ENCODE results near the gene TPX2.

Gene TPX2

DNA sequence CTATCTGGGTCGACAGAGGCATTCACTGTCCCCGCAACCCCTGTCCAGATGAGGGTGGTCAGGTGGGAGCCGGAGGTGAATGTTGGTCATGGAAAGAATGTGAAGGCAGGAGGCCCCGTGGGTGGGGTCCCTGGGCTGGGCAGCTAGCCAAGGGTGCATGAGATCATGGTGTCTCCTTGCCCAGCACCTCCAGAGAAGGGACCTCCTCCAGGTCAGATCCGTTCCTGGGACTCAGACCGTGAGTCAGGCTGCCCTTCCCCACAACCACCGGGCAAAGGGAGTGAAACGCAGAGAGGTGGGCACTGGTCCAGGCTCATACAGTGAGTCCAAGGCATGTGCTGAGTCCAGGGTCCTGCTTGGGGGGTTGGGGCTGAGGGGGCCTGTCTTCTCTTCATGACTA is 102.8 kb downstream of the TPX2 start:
- Histone ChIP-seq H3K4me2 (ENCODE audit: low read length, poor library complexity, severe bottlenecking) (peak overlapping the region; percentile 5), H2BK12ac (ENCODE audit: low read length in 2 of 2) (no peak overlapping the region), H2AFZ (ENCODE audit: low read depth, low read length) (no peak overlapping the region), H3K27me3 (ENCODE audit: control insufficient read depth in 1 of 2, insufficient read depth in 1 of 2, low read length in 2 of 2) (peaks cover 2 to 60% of the 10 kb centered on the region in 2 experiments), H3K4ac (ENCODE audit: low read depth in 1 of 2, low read length in 2 of 2) (no peak overlapping the region), H3K9me3 (ENCODE audit: control insufficient read depth, low read length) (no peaks in the 10 kb centered on the region), H3K18ac (ENCODE audit: low read depth in 1 of 2, low read length in 2 of 2) (peak overlapping the region in 1 of 2 experiments; percentile 49), H3K4me3 (ENCODE audit: insufficient read depth in 1 of 2, low read depth in 1 of 2, low read length in 2 of 2) (no peak overlapping the region), H3K23ac (ENCODE audit: low read length in 2 of 2) (no peak overlapping the region), H3K4me1 (ENCODE audit: control insufficient read depth, insufficient read depth, low read depth, low read length) (peaks cover 75% of the 10 kb centered on the region), H4K91ac (ENCODE audit: low read length) (no peak overlapping the region), H3K14ac (ENCODE audit: low read length in 2 of 2) (peak overlapping the region in 1 of 2 experiments; percentile 47), H3K79me1 (replicated peaks; ENCODE audit: low read length, poor library complexity, severe bottlenecking) (no peaks in the 10 kb centered on the region), H2BK120ac (ENCODE audit: low read depth, low read length) (no peak overlapping the region), H2BK5ac (ENCODE audit: low read depth, low read length, poor library complexity, severe bottlenecking) (peak overlapping the region; percentile 19), H3K9ac (ENCODE audit: low read length) (no peak overlapping the region), H4K8ac (ENCODE audit: low read length) (no peak overlapping the region), H3K36me3 (ENCODE audit: control insufficient read depth in 1 of 2, insufficient read depth in 2 of 2, low read depth in 1 of 2, low read length in 2 of 2) (peaks cover 0 to 3% of the 10 kb centered on the region in 2 experiments), H2BK15ac (ENCODE audit: low read depth, poor library complexity, severe bottlenecking) (peak overlapping the region; percentile 30), H3K27ac (ENCODE audit: low read length, poor library complexity, severe bottlenecking) (peak overlapping the region; percentile 60), H2AK5ac (ENCODE audit: low read length, severe bottlenecking) (peak overlapping the region; percentile 91)
- 69% methylated on average over 8 of the region's 8 CpGs for WGBS
- peak; percentile 43 for DNase-seq

DNA sequence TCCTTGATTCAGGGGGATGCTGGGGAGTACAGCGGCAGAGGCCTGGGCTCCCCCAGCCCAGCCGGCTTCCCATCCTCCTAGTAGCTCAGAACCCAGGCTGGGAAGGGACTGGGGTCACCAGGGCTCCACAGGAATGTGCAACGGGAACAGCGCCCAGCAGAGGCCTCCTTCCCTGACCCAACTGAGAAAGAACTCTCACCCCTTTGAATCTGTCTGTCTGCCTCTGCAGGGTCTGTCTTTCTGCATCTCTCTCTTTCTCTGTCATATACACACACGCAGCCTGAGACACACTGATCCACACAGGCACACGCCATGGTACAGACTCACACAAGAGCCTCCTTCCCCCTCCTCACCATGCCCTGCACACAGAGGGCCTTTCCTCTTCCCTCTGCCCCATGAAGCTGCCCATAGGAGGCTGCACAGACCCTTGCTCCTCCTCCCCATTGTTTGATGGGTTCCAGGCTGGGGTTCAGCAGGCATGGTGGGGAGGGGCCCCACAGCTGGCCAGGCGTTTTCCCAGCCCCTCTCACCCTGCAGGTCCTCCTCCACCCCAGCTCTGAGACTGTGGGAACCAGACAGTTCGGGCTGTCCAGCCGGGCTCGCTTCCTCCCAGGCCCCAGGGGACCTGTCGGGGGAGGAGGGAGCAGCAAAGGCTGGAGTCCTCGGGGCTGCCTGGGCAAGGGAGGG is 103.5 kb downstream of the TPX2 start:
- peak overlapping the region; percentile 20 for H2BK5ac ChIP-seq (ENCODE audit: low read depth, low read length, poor library complexity, severe bottlenecking)
- H2AK5ac ChIP-seq (ENCODE audit: low read length, severe bottlenecking) = peak overlapping the region; percentile 17
- no peaks in the 10 kb centered on the region for H3K79me1 ChIP-seq (replicated peaks; ENCODE audit: low read length, poor library complexity, severe bottlenecking)
- WGBS = 29% methylated on average over 10 of the region's 12 CpGs
- H3K4ac ChIP-seq (ENCODE audit: low read depth in 1 of 2, low read length in 2 of 2) = peak overlapping the region in 1 of 2 experiments; percentile 13
- H3K18ac ChIP-seq (ENCODE audit: low read depth in 1 of 2, low read length in 2 of 2) = peak overlapping the region; percentile 13 to 81
- peak overlapping the region in 1 of 2 experiments; percentile 5 for H3K14ac ChIP-seq (ENCODE audit: low read length in 2 of 2)
- no peak overlapping the region for H2AFZ ChIP-seq (ENCODE audit: low read depth, low read length)
- H3K4me2 ChIP-seq (ENCODE audit: low read length, poor library complexity, severe bottlenecking) = peak overlapping the region; percentile 5
- peaks cover 0 to 3% of the 10 kb centered on the region in 2 experiments for H3K36me3 ChIP-seq (ENCODE audit: control insufficient read depth in 1 of 2, insufficient read depth in 2 of 2, low read depth in 1 of 2, low read length in 2 of 2)
- H2BK12ac ChIP-seq (ENCODE audit: low read length in 2 of 2) = peak overlapping the region; percentile 7 to 23
- H2BK15ac ChIP-seq (ENCODE audit: low read depth, poor library complexity, severe bottlenecking) = no peak overlapping the region
- H4K8ac ChIP-seq (ENCODE audit: low read length) = peak overlapping the region; percentile 61
- no peaks in the 10 kb centered on the region for H3K9me3 ChIP-seq (ENCODE audit: control insufficient read depth, low read length)
- no peak overlapping the region for H3K9ac ChIP-seq (ENCODE audit: low read length)
- no peak overlapping the region for H3K23ac ChIP-seq (ENCODE audit: low read length in 2 of 2)
- DNase-seq = peak; percentile 80
- H3K4me1 ChIP-seq (ENCODE audit: control insufficient read depth, insufficient read depth, low read depth, low read length) = peaks cover 69% of the 10 kb centered on the region
- H3K27ac ChIP-seq (ENCODE audit: low read length, poor library complexity, severe bottlenecking) = peak overlapping the region; percentile 60
- peaks cover 9 to 60% of the 10 kb centered on the region in 2 experiments for H3K27me3 ChIP-seq (ENCODE audit: control insufficient read depth in 1 of 2, insufficient read depth in 1 of 2, low read length in 2 of 2)
- H2BK120ac ChIP-seq (ENCODE audit: low read depth, low read length) = peak overlapping the region; percentile 21
- H3K4me3 ChIP-seq (ENCODE audit: insufficient read depth in 1 of 2, low read depth in 1 of 2, low read length in 2 of 2) = no peak overlapping the region
- peak overlapping the region; percentile 78 for H4K91ac ChIP-seq (ENCODE audit: low read length)

DNA sequence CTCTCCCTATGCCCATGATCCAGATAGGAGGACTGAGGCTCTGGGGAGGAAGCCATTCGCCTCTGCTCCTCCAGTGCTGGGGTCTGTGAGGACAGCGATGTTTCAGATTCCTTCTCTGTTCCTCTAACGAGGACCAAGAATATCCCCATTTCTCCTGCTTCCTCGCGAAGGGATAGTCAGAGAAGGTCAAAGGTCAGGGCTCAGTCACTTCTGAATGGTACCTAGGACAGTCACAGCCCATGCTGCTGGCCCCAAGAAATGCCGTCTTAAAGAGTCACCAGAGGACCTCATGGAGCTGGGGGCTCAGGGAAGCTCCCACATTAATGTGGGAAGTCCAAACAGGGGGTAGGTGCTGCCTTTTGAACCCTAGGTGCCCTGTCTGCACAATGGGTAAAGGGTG is 104.2 kb downstream of the TPX2 start:
- no peak overlapping the region for H2BK15ac ChIP-seq (ENCODE audit: low read depth, poor library complexity, severe bottlenecking)
- H3K79me1 ChIP-seq (replicated peaks; ENCODE audit: low read length, poor library complexity, severe bottlenecking) = no peaks in the 10 kb centered on the region
- H3K4ac ChIP-seq (ENCODE audit: low read depth in 1 of 2, low read length in 2 of 2) = no peak overlapping the region
- DNase-seq = no peak
- H3K27ac ChIP-seq (ENCODE audit: low read length, poor library complexity, severe bottlenecking) = peak overlapping the region; percentile 60
- peaks cover 62% of the 10 kb centered on the region for H3K4me1 ChIP-seq (ENCODE audit: control insufficient read depth, insufficient read depth, low read depth, low read length)
- H2AFZ ChIP-seq (ENCODE audit: low read depth, low read length) = no peak overlapping the region
- H2AK5ac ChIP-seq (ENCODE audit: low read length, severe bottlenecking) = peak overlapping the region; percentile 14
- H2BK12ac ChIP-seq (ENCODE audit: low read length in 2 of 2) = no peak overlapping the region
- WGBS = 68% methylated on average over 6 of the region's 6 CpGs
- H4K91ac ChIP-seq (ENCODE audit: low read length) = peak overlapping the region; percentile 3
- H3K14ac ChIP-seq (ENCODE audit: low read length in 2 of 2) = no peak overlapping the region
- H3K36me3 ChIP-seq (ENCODE audit: control insufficient read depth in 1 of 2, insufficient read depth in 2 of 2, low read depth in 1 of 2, low read length in 2 of 2) = peaks cover 0 to 3% of the 10 kb centered on the region in 2 experiments
- H3K9ac ChIP-seq (ENCODE audit: low read length) = no peak overlapping the region
- H4K8ac ChIP-seq (ENCODE audit: low read length) = no peak overlapping the region
- peaks cover 16 to 64% of the 10 kb centered on the region in 2 experiments for H3K27me3 ChIP-seq (ENCODE audit: control insufficient read depth in 1 of 2, insufficient read depth in 1 of 2, low read length in 2 of 2)
- H3K4me3 ChIP-seq (ENCODE audit: insufficient read depth in 1 of 2, low read depth in 1 of 2, low read length in 2 of 2) = no peak overlapping the region
- peak overlapping the region; percentile 20 for H2BK5ac ChIP-seq (ENCODE audit: low read depth, low read length, poor library complexity, severe bottlenecking)
- H3K4me2 ChIP-seq (ENCODE audit: low read length, poor library complexity, severe bottlenecking) = no peak overlapping the region
- H3K18ac ChIP-seq (ENCODE audit: low read depth in 1 of 2, low read length in 2 of 2) = peak overlapping the region in 1 of 2 experiments; percentile 81
- H3K9me3 ChIP-seq (ENCODE audit: control insufficient read depth, low read length) = no peaks in the 10 kb centered on the region
- no peak overlapping the region for H3K23ac ChIP-seq (ENCODE audit: low read length in 2 of 2)
- H2BK120ac ChIP-seq (ENCODE audit: low read depth, low read length) = no peak overlapping the region

DNA sequence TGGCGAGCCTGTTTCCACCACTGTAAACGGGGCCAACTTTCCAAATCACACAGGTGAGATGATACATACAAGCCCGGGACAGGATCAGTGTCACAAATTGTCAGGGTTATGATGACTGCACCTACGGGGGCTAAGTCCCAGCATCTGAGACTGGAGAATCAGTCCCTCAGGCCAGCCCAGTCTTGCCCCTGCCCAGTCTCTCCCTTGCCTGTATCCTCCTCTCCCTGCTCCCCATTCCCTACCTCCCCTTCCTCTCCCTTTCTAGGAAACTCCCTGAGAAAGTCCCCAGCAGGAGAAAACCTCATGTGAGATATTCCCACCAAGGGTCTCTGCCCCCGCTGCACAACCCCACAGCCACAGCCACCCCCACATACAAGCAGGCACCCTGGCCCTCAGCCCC is 104.8 kb downstream of the TPX2 start:
- Histone ChIP-seq H4K91ac (ENCODE audit: low read length) (no peak overlapping the region), H3K79me1 (replicated peaks; ENCODE audit: low read length, poor library complexity, severe bottlenecking) (no peaks in the 10 kb centered on the region), H3K23ac (ENCODE audit: low read length in 2 of 2) (no peak overlapping the region), H3K9ac (ENCODE audit: low read length) (no peak overlapping the region), H3K27ac (ENCODE audit: low read length, poor library complexity, severe bottlenecking) (no peak overlapping the region), H3K18ac (ENCODE audit: low read depth in 1 of 2, low read length in 2 of 2) (no peak overlapping the region), H3K4me1 (ENCODE audit: control insufficient read depth, insufficient read depth, low read depth, low read length) (peaks cover 59% of the 10 kb centered on the region), H2BK12ac (ENCODE audit: low read length in 2 of 2) (no peak overlapping the region), H3K4me2 (ENCODE audit: low read length, poor library complexity, severe bottlenecking) (no peak overlapping the region), H2BK120ac (ENCODE audit: low read depth, low read length) (no peak overlapping the region), H3K27me3 (ENCODE audit: control insufficient read depth in 1 of 2, insufficient read depth in 1 of 2, low read length in 2 of 2) (peaks cover 22 to 70% of the 10 kb centered on the region in 2 experiments), H2BK15ac (ENCODE audit: low read depth, poor library complexity, severe bottlenecking) (no peak overlapping the region), H3K9me3 (ENCODE audit: control insufficient read depth, low read length) (no peaks in the 10 kb centered on the region), H4K8ac (ENCODE audit: low read length) (no peak overlapping the region), H2AK5ac (ENCODE audit: low read length, severe bottlenecking) (peak overlapping the region; percentile 60), H3K4ac (ENCODE audit: low read depth in 1 of 2, low read length in 2 of 2) (no peak overlapping the region), H3K14ac (ENCODE audit: low read length in 2 of 2) (no peak overlapping the region), H3K36me3 (ENCODE audit: control insufficient read depth in 1 of 2, insufficient read depth in 2 of 2, low read depth in 1 of 2, low read length in 2 of 2) (peaks cover 0 to 3% of the 10 kb centered on the region in 2 experiments), H2BK5ac (ENCODE audit: low read depth, low read length, poor library complexity, severe bottlenecking) (no peak overlapping the region), H3K4me3 (ENCODE audit: insufficient read depth in 1 of 2, low read depth in 1 of 2, low read length in 2 of 2) (no peak overlapping the region), H2AFZ (ENCODE audit: low read depth, low read length) (no peak overlapping the region)
- no peak for DNase-seq
- 92% methylated on average over 5 of the region's 5 CpGs for WGBS

Measured in mesenchymal stem cell (in vitro differentiated cells and primary cell).